HG02943 (cell line): ENCODE data around the gene NOTUM.

Source experiments
- ATAC-seq: cut with Tn5 transposase; IDR thresholded peaks from one replicate; pipeline ENCODE4 v1.9.1; 2021; ENCODE audit warnings: mild to moderate bottlenecking, low read depth, moderate library complexity; ENCODE audit not compliant: unreplicated experiment

Gene NOTUM

DNA sequence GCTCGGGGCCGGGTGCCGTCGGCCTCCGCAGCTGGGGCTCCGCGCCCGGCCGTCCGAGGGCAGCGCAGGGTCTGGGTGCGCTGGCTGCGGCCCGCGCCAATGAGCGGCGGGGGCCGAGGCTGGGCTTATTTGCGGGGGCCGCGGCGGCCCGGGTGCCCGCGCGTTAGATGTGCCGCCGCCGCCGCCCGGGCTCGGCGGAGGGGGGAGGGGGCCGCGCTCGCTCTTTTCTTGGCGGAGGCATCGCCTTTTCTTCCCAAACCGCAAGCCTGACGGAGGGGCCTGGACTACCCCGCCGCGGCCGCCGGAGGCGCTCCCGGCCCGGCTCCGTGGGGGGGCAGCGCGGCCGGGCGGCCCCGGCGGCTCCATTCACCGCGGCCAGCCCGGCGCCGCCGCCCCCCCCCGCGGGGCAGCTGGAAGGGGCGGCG is at the start of gene NOTUM:
Gene NOTUM (minus strand): TSS at position 101 of the 425 bp plus-strand sequence. CDS start 278 bp downstream, outside the sequence.
- no peak for ATAC-seq

DNA sequence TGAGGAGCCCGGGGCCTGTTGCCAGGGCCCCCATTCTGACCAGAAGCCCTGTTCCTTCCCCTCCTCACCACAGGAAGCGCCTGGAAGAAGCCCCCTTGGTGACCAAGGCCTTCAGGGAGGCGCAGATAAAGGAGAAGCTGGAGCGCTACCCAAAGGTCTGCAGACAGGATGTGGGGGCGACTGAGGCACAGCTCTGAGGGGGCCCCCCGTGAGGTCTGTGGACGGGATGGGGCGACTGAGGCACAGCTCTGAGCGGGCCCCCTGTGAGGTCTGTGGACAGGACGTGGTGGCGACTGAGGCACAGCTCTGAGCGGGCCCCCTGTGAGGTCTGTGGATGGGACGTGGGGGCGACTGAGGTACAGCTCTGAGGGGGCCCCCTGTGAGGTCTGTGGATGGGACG is 48.4 kb upstream of the NOTUM start:
- no peak for ATAC-seq

DNA sequence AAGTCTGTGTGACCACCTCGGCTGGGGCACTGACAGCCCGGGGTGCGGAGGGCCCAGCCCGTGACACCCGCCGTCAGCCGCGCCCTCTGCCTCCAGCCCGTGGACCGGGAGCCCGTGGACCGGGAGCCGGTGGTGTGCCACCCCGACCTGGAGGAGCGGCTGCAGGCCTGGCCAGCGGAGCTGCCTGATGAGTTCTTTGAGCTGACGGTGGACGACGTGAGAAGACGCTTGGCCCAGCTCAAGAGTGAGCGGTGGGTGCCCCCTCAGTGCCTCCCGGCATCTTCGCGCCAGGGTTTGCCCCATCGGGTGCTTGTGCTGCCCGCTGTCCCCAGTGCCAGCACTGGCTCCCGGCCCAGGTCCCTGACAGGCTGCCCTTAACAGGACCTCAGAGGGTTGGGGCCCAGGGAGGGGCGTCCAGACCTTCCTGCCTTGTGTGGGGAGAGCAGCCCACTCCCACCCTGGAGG is 48.0 kb upstream of the NOTUM start:
- no peak for ATAC-seq

DNA sequence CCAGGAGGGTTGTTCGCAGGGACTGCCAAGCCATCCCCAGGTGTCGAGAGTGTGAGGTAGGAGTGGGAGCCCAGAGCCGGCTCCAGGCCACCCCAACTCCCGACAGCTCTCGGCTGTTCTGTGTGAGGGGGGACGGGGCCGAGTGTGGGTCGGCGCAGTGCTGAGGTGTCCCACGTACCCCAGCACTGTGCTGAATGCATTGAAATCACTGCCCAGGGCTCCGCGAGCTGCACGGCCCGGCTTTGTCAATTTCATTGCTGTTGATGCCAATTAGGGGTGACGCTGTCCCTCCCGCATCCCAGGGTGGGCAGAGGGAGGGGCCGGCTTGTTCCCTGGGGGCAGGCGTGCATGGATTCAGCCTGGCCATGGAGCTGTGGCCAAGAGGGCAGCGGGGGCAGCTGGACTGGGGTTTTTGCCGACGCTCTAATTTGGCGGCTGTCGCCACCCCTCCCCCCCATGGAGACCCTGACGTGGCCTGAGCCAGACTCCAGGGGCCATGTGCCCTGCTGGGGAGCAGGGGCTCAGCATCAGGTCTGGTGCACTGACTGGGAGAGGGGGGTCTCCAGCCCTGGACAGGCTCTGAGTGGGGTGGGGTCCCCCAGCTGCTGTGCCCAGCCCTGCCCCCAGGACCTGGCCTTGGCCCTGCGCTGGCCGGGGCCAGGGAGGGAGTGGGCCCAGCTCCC is 47.4 kb upstream of the NOTUM start:
- no peak for ATAC-seq

DNA sequence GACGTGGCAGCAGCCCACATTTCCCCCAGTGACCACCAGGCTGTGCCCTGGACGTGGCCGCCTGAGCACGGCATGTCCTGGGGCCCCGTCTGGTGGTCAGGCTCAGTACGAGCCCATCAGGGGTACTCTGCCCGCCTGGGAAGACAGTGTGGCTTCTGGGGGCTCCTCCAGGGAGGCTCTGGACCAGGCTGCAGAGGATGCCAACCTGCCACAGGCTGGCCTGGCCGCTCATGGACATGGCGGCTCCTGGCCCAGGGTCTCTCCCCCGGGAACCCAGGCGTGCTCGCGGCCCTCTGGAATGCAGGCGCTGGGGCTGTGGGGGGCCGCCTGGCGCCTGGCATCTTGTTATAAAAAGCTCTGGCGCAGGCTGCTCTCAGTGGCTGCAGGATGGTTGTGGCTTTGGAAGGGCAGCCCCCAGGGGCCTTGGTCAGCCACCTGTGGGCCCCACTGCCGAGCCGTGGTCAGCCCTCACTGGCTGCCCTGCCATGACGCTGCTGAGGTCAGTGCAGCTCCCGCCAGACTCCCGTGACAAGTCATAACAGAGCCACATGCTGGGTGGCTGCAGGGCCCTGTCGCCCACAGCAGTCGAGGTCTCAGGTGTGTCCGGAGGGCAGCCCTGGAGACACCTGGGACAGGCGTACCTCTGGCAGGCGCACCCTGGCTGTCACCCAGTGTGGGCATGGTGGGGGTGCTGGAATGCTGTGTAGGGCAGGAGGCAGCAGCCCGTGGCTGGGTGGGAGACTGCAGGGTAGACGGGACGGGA is 46.7 kb upstream of the NOTUM start:
- no peak for ATAC-seq

DNA sequence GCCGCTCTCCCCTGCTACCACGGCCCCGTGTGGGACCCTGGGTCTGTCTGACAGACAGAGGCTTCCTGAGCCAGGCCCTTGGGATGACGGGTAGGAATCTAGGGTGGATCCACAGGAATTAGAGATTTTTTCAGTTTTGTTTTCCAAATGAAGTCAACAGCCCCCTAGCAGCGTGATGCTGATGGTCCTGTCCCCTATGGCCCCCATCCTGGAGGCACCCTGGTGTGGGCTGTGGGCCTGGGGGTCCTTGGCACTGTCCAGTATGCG is 46.2 kb upstream of the NOTUM start:
- ATAC-seq = no peak

DNA sequence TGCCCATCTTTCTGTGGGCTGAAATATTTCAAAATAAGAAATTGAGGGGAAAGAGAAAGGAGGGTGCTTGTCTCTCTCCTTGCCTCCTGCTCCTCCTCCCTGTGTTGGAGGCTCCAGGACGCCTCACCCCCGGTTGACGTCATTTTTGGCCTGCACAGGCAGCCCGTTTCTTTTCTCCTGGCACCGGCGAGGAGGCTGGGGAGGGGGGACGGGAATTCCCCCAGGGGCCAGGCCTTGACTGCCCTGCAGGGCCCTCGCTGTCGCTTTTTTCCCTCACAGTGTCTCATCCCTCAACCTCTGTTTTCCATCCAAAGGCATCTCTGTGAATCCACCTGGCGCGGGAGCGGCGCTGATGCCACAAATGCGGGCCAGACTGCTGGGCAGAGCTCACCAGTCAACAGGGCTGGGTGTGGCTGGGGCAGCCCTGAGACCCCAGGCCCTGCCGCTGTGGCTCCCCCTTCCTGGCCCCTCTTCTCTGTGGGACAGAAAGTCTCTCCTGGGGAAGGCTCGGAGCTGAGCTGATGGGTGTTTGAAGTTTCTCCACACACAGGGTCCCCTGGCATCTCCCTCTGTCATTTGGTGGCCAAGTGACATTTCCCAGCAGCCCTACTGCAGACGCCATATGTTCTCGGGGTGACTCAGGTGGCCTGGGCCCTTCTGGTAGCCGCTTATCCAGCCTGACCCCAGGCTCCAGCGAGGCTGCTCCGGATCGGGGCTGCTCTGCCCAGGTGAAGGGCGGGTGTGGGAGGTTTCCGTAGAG is 45.7 kb upstream of the NOTUM start:
- ATAC-seq = no peak

DNA sequence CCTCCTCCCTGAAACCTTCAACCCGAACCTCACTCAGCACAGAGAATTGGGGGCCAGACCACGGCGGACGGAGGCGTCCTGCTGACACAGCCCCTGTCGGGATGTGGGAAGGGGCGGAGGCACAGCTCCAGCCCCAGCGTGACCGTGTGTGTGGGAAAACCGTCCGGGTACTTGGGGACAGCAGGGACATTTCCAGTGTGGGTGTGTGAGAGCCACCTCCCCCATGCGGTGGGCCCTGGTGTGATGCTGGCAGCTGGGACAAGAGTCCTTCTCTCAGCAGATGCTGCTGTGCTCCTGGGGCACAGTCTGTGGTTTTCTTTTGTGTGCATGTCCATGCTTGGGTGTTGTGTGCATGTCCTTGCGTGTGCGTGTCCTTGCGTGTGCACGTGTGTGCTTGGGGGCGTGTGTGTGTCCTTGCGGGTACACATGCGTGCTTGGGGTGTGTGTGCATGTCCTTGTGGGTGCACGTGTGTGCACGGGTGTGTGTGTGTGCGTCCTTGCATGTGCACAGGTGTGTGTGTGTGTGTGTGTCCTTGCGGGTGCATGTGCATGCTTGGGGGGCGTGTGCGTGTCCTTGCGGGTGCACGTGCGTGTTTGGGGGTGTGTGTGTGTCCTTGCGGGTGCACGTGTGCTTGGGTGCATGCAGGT is 44.8 kb upstream of the NOTUM start:
- ATAC-seq = no peak

DNA sequence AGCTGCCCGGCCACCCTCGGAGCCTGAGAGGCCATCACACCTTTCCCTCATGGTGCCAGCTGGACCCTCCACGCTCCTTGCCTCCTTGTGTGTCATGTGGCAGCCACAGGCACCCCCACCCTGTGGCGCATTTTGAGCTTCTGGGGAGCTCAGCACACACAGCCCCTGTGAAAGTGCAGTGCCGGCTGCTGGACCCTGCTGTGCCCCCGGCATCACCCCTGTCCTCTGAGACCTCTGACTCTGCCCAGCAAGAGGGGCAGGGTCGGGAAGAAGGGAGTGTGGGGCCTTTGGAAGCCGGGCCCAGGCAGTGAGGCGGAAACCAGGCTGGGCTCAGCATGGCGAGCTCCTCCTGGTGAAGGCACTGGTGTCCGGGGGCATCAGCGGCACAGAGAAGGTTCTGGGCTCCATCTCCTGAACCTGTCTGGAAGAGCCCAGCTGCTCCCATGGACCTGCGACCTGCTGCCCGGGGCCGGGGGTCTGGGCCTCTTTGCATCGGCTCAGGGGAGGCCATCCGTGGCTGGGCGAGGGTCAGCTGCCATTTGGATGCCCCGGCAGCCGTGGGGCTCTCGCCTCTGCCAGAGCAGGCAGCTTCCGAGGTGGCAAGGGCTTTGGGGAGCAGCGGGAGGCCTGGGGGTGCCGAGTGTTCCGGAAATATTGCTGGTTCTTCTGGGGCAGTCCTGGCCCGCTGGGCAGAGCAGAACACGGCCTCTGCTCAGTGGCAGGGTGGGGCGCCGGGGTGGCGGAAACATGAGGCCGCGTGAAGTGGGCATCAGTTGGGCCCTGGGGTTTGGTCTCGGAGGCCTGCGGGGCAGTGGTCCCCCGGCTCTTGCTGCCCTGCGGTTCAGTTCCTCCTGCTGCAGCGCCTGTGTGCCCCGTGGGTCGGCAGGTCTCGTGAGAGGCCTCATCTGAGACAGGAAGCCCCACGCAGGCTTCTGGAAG is 43.8 kb upstream of the NOTUM start:
- no peak for ATAC-seq

DNA sequence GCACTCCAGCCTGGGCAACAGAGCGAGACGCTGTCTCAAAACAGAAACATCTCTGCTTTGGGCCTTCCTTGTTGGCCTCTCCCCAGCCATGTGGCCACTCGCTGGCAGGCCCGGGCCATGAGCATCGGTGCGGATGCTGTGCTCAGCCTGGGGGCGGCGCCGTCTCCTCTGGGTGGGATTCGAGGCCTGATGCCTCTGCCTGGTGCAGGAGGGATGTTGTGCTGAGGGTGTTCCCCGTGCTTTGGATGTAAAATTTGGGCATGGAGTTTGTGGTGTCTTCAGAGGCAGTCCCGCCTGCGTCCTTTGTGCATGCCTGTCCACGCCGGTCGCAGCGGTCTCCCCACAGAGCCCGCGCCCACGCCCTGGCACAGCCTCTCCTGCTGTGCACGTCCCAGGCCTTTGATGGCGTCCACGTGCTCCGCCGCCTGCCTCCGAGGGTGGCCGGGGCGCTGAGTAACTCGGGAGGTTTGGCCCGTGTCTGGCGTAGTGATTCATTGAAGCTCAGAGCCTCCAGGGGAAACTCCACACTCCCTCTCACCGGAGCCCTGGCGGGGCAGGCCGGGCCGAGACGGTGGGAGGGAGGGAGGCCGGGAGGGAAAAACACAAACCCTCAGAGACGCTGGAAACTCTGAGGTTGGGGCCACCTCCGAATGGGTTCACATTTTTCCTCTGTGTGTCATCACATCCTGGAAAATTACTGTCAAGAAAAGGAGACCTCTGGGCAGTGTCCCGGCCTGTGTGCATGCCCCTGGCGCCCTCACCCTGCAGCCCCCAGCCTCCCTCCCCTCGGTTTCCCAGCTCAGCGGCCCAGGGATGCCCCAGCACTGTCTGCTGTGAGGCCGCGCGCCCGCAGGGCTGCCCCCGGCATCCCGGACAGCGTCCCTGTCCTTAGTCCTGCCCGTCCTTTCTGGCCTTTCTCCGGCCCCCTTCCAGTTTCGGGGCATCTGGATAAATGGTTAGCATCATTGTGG is 42.7 kb upstream of the NOTUM start:
- no peak for ATAC-seq

DNA sequence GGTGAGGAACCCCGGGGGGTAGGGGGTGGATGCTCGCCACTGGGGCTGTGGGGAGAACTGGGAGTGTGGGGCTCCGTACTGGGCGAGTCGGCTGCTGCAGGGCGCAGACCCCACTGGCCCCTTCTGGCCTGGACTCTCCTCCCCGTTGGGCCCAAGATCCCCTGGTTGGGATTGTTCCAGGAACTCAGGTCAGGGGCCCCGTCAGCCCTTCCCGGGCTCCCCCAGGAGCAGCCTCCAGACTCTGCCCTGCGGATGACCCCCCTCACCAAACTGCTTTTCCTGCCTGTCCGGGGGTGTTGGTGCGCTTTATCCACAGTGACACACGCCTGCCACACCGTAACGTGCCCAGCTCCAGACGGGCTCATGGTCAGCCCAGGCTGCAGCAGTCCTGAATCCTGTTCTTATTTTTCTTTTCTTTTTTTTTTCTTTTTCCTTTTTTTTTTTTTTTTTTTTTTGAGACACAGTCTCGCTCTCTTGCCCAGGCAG is 40.6 kb upstream of the NOTUM start:
- ATAC-seq = no peak

DNA sequence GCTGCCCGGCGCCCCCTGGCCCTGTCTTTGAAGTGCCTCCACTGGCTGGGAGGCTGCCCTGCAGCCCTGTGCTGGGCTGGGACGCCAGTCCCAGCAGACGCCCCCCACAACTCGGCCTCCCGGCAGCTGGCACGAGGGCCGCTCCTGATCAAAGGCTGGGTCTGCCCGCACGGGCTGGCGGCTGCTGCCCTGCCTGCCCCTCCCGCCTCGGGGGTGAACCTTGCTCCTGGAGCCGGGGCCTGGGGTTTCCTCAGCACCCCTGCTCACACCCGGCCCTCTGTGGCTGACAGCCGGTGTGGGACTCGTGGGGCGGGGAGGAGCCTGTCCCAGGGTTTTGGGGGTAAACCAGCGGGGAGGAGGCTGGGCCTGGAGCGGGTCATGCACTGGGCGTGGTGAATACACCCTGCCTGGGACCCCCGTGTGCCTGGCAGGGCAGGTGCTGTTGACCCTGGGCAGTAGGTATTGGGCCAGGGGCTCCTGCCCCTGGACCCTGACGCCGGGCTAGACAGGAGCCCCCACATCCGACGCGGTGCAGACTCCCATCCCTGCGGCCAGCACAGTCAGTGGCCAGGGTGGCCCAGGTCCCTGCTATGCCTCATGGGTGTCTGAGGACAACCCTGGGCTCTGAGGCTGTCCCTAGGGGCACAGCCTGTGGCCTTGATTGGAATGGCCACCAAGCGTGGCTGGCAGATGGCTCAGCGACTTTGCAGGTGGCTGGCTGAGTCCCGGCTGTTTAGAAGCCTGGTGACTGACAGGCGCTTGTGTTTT is 40.0 kb upstream of the NOTUM start:
- ATAC-seq = no peak

DNA sequence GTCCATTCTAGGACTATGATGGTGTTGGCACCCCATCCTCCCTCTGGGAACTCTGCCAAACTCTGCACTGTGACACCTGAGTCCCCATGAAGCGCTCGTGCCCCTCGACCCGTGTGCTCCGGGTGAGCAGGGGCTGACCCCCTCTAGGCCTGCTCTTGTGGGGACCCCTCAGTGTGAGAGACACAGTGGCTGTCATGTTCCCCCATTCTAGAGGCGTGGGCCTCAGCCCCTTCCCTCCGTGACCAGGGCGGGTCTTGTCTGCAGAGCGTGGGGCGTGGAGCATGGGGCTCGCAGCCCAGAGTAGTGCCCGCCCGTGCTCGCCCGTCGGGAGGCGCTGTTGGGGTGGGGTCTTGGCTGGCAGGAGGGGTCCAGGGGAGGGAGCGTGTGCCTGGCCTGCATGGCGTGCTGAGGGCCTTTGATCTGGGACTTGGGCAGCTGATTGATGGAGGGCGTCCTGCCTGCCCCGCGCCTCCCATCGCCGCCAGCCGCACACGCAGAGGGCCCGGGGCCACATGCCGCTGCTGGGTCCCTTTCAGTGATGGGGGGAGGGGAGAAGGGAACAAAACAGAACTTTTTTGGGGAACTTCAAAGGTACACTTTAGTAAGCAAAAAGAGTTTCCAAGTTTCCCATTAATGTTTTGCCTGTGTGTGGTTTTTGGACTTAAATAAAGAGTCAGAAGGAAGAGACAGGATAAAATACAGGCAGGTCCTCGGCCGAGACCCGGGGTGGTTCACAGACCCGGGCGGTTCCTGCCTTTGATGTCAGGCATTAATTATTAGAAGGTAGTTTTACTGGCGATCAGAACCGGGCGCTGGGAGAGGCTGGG is 39.2 kb upstream of the NOTUM start:
- no peak for ATAC-seq

DNA sequence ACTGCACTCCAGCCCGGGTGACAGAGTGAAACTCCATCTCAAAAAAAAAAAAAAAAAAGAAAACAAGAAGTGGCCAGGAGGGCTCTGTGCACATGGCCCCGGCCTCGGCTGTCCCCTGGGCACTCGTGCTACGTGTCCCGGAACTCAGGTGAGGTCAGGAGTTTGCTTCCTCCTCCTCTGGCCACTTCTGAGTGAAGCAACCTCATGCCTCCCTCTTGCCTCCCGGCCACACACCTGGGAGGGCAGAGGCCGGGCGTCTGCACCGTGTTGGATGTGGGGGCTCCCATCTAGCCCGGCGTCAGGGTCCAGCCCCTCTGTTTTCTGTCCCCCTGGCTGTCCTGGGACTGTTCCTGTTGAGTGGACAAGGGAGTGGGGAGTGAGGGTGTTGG is 38.6 kb upstream of the NOTUM start:
- ATAC-seq = no peak

DNA sequence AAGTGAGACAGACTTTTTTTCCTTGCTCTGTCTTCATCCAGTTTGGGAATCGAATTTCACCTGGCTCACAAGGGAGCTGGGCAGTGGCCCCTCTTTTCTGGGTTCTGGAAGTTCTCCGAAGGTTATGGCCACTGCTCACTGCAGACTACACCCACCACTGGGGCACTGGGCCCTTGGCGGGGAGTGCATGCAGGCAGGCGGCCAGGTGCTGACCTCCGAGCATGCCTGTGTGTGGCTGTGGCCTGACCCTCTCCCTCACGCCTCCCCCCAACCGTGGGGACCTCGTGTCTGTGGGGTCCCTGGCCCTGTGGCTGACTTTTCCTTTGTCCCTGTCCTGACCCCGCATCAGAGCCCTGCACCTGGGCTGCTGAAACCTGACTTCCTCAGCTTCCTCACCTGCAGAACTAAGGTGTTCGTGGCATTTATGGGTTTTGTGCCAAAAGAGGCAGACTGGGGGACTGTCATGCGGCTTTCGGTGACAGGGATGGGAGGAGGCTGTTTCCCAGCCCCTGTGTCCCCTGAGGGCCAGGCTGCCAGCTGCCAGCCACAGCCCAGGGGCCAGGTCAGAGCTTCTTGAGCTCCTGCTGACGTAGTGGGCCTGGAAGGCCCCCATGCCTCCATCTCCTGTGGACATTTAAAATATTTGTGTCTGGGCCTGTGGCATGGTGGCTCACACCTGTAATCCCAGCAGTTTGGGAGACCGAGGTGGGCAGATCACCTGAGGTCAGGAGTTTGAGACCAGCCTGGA is 37.9 kb upstream of the NOTUM start:
- ATAC-seq = no peak

DNA sequence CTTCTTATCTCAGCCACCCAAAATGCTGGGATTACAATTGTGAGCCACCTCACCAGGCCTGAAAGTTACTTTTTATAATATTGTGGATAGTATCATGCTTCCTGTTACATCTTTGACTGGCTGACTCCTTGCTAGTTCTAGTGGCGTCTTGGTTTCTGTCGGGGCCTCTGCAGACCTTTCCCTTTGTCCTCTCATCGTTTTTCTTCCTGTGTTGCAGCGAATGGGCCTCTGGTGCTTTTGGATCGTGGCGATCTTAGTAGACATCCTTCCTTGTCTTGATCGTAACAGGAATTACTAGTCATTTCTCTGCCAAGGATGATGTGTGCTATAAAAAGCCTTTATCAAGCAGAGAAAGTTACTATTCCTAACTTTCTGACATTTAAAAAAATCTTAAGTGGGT is 37.2 kb upstream of the NOTUM start:
- ATAC-seq = no peak
